HCT116 (cell line): ENCODE results near the gene THUMPD2. TPM values are rescaled to one million over a fixed set of nuclear protein-coding genes. Genes with fewer than 3 reads are reported as not detected.

Experiments
- ATAC-seq: fragments of 200-7000 bp; cut with Tn5 transposase; 2 replicates; pipeline ENCODE4 v1.9.1; 2020; ENCODE audit warnings: mild to moderate bottlenecking, moderate library complexity
- BruUV-seq: library from RNA; stranded (reverse); fragments of 400-500 nt; replicated peaks from 2 replicates; lab custom pipeline; 2021; lab: Mats Ljungman, UMichigan
- CTCF ChIA-PET: fragments of 300-600 bp; sonication (Branson Sonifier 250); formaldehyde crosslinking; loops from one replicate; lab custom pipeline; 2021; ENCODE audit warnings: antibody characterized with exemption; lab: Charles Lee
- POLR2A ChIA-PET: fragments of 300-600, 350-600 bp; sonication (Branson Sonifier 250); formaldehyde crosslinking; loops from one replicate; lab custom pipeline; 2021; ENCODE audit warnings: antibody characterized with exemption; lab: Charles Lee
- RAD21 ChIA-PET, 2 experiments: fragments of 300-600 bp; sonication (Branson Sonifier 250); formaldehyde crosslinking; loops; one replicate each; lab custom pipeline; 2023; ENCODE audit warnings: low total read pairs in 2 of 2; ENCODE audit not compliant: uncharacterized antibody in 2 of 2, unreplicated experiment in 2 of 2, low non-redundant PET in 1 of 2; lab: Charles Lee
- DNase-seq: peaks from one replicate; pipeline ENCODE4 v3.0.0-alpha.2; 2010; ENCODE audit warnings: low read depth, low spot score
- H2AFZ ChIP-seq: fragments of 200-600 bp; shearing (Covaris generic), sonication (generic); 2 replicates; pipeline ENCODE4 v1.6.1; 2017; ENCODE audit warnings: low read depth, mixed run types, mixed read lengths, antibody characterized with exemption, low read length; ENCODE audit not compliant: poor library complexity, severe bottlenecking
- H3K27ac ChIP-seq: 2 replicates; pipeline ENCODE4 v1.5.1; 2012; ENCODE audit warnings: low read depth, low read length
- H3K27me3 ChIP-seq: fragments of 200-600 bp; sonication (generic); 2 replicates; pipeline ENCODE4 v1.6.1; 2016; ENCODE audit warnings: mixed run types, low read length, mixed read lengths; ENCODE audit not compliant: insufficient read depth
- H3K36me3 ChIP-seq, 2 experiments: fragments of 200-500 bp in 1 of 2; fragments of 200-600 bp in 1 of 2; sonication (Bioruptor generic) in 1 of 2; sonication (generic) in 1 of 2; 2 replicates each; pipeline versions ENCODE4 v1.5.1 to v1.6.1; 2014 to 2016; ENCODE audit warnings: low read length in 2 of 2, inconsistent platforms in 1 of 2, mixed read lengths in 1 of 2, mixed run types in 1 of 2; ENCODE audit not compliant: insufficient read depth in 2 of 2, control insufficient read depth in 1 of 2
- H3K4me1 ChIP-seq, 2 experiments: fragments of 200-600 bp in 1 of 2; sonication (generic) in 1 of 2; 2 replicates each; pipeline versions ENCODE4 v1.5.1 to v1.6.1; 2012 to 2017; ENCODE audit warnings: low read length in 2 of 2, inconsistent platforms in 1 of 2, mild to moderate bottlenecking in 1 of 2, mixed read lengths in 1 of 2, mixed run types in 1 of 2, moderate library complexity in 1 of 2; ENCODE audit not compliant: insufficient read depth in 2 of 2, control insufficient read depth in 1 of 2
- H3K4me2 ChIP-seq: fragments of 200-600 bp; sonication (generic); 2 replicates; pipeline ENCODE4 v1.6.1; 2017; ENCODE audit warnings: mixed run types, low read length, mixed read lengths
- H3K4me3 ChIP-seq, 2 experiments: fragments of 200-600 bp in 1 of 2; sonication (generic) in 1 of 2; replicated peaks in 1 of 2; 2 replicates each; pipeline ENCODE4 v1.5.1; 2011 to 2016; ENCODE audit warnings: low read length in 2 of 2, control low read depth in 1 of 2, low read depth in 1 of 2, mild to moderate bottlenecking in 1 of 2, mixed read lengths in 1 of 2, mixed run types in 1 of 2
- H3K79me2 ChIP-seq: fragments of 200-600 bp; sonication (generic); 2 replicates; pipeline ENCODE4 v1.6.1; 2017; ENCODE audit warnings: mild to moderate bottlenecking, mixed run types, low read length, moderate library complexity, mixed read lengths; ENCODE audit not compliant: insufficient read depth
- H3K9ac ChIP-seq: fragments of 200-600 bp; sonication (generic); 2 replicates; pipeline ENCODE4 v1.6.1; 2016; ENCODE audit warnings: low read length, mixed read lengths
- H3K9me2 ChIP-seq: fragments of 200-600 bp; sonication (generic), shearing (Covaris generic); 2 replicates; pipeline ENCODE4 v1.6.1; 2017; ENCODE audit warnings: mixed run types, mild to moderate bottlenecking, moderate library complexity; ENCODE audit not compliant: insufficient read depth
- H3K9me3 ChIP-seq, 2 experiments: fragments of 200-500 bp in 1 of 2; fragments of 200-600 bp in 1 of 2; sonication (Bioruptor generic) in 1 of 2; sonication (generic) in 1 of 2; 2 replicates each; pipeline ENCODE4 v1.6.1; 2014 to 2017; ENCODE audit warnings: low read length in 2 of 2, mixed read lengths in 2 of 2, inconsistent platforms in 1 of 2, low read depth in 1 of 2, mild to moderate bottlenecking in 1 of 2, mixed run types in 1 of 2, moderate library complexity in 1 of 2; ENCODE audit not compliant: control insufficient read depth in 1 of 2, insufficient read depth in 1 of 2
- H4K20me1 ChIP-seq: fragments of 200-600 bp; sonication (generic), shearing (Covaris generic); 2 replicates; pipeline ENCODE4 v1.6.1; 2017; ENCODE audit warnings: mixed run types, mild to moderate bottlenecking, moderate library complexity; ENCODE audit not compliant: insufficient read depth
- EGR1 ChIP-seq: IDR thresholded peaks from 2 replicates; pipeline ENCODE4 v1.6.1; 2012; ENCODE audit warnings: low read depth
- ELF1 ChIP-seq: IDR thresholded peaks from 2 replicates; pipeline ENCODE4 v1.6.1; 2012; ENCODE audit warnings: low read depth, borderline replicate concordance
- EZH2 ChIP-seq: fragments of 200-600 bp; sonication (generic); IDR thresholded peaks from 2 replicates; pipeline ENCODE4 v1.6.1; 2017; ENCODE audit warnings: antibody characterized with exemption, mixed run types
- EZH2phosphoT487 ChIP-seq: fragments of 200-600 bp; IDR thresholded peaks from 2 replicates; pipeline ENCODE4 v1.6.1; 2018; ENCODE audit warnings: antibody characterized with exemption, borderline replicate concordance
- FOSL1 ChIP-seq: IDR thresholded peaks from 2 replicates; pipeline ENCODE4 v1.6.1; 2012; ENCODE audit warnings: low read depth
- RAD21 ChIP-seq: IDR thresholded peaks from 2 replicates; pipeline ENCODE4 v1.6.1; 2012; ENCODE audit warnings: low read depth, mild to moderate bottlenecking
- SIN3A ChIP-seq: IDR thresholded peaks from 2 replicates; pipeline ENCODE4 v1.6.1; 2012; ENCODE audit warnings: low read depth
- SP1 ChIP-seq: IDR thresholded peaks from 2 replicates; pipeline ENCODE4 v1.6.1; 2012; ENCODE audit warnings: low read depth
- TCF7L2 ChIP-seq: IDR thresholded peaks from 2 replicates; pipeline ENCODE4 v1.7.0; 2011; ENCODE audit warnings: borderline replicate concordance, inconsistent platforms; ENCODE audit not compliant: insufficient read depth, insufficient read length; ENCODE audit errors: extremely low read depth
- YY1 ChIP-seq: IDR thresholded peaks from 2 replicates; pipeline ENCODE4 v1.6.1; 2011; ENCODE audit warnings: low read length, low read depth, moderate library complexity, mild to moderate bottlenecking; ENCODE audit not compliant: insufficient replicate concordance; ENCODE audit errors: extremely low read depth
- intact Hi-C: fragments of 100-400 bp; cut with micrococcal nuclease; formaldehyde crosslinking; loops from 2 replicates; pipeline ENCODE4 v1.10.0; 2022
- total RNA-seq: library from RNA; stranded (reverse); gene quantifications from one replicate; pipeline ENCODE4 v1.2.1, GENCODE V29; 2021; ENCODE audit not compliant: unreplicated experiment
- TF ChIP-seq, protein P1 (sequence below): IDR thresholded peaks from 2 replicates; pipeline ENCODE4 v1.6.1; 2012; ENCODE audit warnings: low read depth
- TF ChIP-seq, protein P2 (sequence below): IDR thresholded peaks from 2 replicates; pipeline ENCODE4 v1.6.1; 2012

The THUMPD2 gene
- total RNA-seq, 1 experiment from 2014 or later, result 15.8 TPM

DNA sequence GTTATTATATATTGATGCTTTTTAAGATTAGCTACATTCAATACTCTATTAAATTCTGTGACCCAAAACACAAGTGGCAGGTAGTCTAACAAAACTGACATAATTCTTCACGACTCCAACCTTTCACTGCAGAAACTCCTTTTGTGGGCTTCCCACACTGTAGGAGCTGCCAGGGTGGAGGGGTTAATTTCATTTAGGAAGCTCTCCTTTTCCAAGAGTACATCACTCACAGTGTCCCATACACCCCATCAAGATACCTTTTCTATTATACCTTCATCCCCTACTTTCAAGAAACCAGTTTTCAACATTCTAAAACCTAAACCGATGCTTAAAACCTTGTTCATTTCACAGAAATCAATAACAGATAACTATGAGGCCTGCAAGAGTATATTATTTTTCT lies 825 bp downstream of the THUMPD2 start:
- peaks cover 2 to 16% of the 10 kb centered on the region in 2 experiments; a peak in 1 of 4 replicates for H3K36me3 ChIP-seq
- H3K9me2 ChIP-seq, result no peaks in the 10 kb centered on the region
- H4K20me1 ChIP-seq, result 0 out of 2 replicates have a peak, but pooled peaks cover 7% of the 10 kb centered on the region
- DNase-seq, result no peak
- H3K4me2 ChIP-seq, result peak overlapping the region; percentile 85
- TF ChIP-seq EZH2phosphoT487 (no peak), SP1 (no peak), RAD21 (no peak), YY1 (no peak), EGR1 (no peak)
- TF ChIP-seq, protein P1, sequence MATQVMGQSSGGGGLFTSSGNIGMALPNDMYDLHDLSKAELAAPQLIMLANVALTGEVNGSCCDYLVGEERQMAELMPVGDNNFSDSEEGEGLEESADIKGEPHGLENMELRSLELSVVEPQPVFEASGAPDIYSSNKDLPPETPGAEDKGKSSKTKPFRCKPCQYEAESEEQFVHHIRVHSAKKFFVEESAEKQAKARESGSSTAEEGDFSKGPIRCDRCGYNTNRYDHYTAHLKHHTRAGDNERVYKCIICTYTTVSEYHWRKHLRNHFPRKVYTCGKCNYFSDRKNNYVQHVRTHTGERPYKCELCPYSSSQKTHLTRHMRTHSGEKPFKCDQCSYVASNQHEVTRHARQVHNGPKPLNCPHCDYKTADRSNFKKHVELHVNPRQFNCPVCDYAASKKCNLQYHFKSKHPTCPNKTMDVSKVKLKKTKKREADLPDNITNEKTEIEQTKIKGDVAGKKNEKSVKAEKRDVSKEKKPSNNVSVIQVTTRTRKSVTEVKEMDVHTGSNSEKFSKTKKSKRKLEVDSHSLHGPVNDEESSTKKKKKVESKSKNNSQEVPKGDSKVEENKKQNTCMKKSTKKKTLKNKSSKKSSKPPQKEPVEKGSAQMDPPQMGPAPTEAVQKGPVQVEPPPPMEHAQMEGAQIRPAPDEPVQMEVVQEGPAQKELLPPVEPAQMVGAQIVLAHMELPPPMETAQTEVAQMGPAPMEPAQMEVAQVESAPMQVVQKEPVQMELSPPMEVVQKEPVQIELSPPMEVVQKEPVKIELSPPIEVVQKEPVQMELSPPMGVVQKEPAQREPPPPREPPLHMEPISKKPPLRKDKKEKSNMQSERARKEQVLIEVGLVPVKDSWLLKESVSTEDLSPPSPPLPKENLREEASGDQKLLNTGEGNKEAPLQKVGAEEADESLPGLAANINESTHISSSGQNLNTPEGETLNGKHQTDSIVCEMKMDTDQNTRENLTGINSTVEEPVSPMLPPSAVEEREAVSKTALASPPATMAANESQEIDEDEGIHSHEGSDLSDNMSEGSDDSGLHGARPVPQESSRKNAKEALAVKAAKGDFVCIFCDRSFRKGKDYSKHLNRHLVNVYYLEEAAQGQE, result no peak
- H2AFZ ChIP-seq, result no peak overlapping the region
- intact Hi-C loops, result no loop called here
- peak overlapping the region; percentile 90; the same call in 1 of the 2 replicates for H3K27ac ChIP-seq
- TSS peak; percentile 62 for BruUV-seq
- CTCF ChIA-PET, result no interaction called here
- no peak for ATAC-seq
- peak overlapping the region; percentile 75 to 76 for H3K4me3 ChIP-seq
- no peaks in the 10 kb centered on the region for H3K9me3 ChIP-seq
- RAD21 ChIA-PET, result no interaction called here
- peaks cover 10 to 23% of the 10 kb centered on the region in 2 experiments for H3K4me1 ChIP-seq
- POLR2A ChIA-PET, result no interaction called here
- H3K27me3 ChIP-seq, result no peaks in the 10 kb centered on the region
- peaks cover 58% of the 10 kb centered on the region for H3K79me2 ChIP-seq
- H3K9ac ChIP-seq, result peak overlapping the region; percentile 96

DNA sequence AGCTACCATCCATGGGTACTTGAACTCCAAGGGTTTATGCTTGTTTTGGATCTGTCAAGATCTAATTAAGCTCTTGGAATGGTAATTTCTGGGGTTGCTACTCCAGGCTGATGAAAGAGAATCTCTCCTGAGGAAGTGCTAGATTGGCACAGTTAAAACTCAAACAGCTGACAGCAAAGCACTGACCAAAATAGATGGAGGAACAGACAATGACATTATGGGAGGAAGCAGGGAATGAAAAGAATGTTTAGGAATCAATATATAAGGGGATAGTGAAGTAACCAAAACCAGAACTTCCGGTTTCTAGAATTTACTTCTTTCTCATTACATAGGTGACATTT lies 6.3 kb downstream of the THUMPD2 start:
- Histone ChIP-seq H3K9ac (no peak overlapping the region), H3K27ac (no peak overlapping the region), H3K9me2 (no peaks in the 10 kb centered on the region), H3K4me2 (no peak overlapping the region), H3K79me2 (peaks cover 97% of the 10 kb centered on the region), H3K9me3 (no peaks in the 10 kb centered on the region), H3K27me3 (no peaks in the 10 kb centered on the region), H3K36me3 (peaks cover 17 to 33% of the 10 kb centered on the region in 2 experiments), H3K4me1 (peaks cover under 1 to 5% of the 10 kb centered on the region in 2 experiments; a peak in 3 of 4 replicates), H4K20me1 (peaks cover 16% of the 10 kb centered on the region), H3K4me3 (no peak overlapping the region), H2AFZ (no peak overlapping the region)
- BruUV-seq, result no TSS peak
- CTCF ChIA-PET, result no interaction called here
- no peak for DNase-seq
- POLR2A ChIA-PET, result no interaction called here
- RAD21 ChIA-PET, result no interaction called here
- no peak for ATAC-seq
- intact Hi-C loops, result no loop called here
- TF ChIP-seq TCF7L2 (no peak), ELF1 (no peak), FOSL1 (no peak), SIN3A (no peak), YY1 (no peak), EZH2phosphoT487 (no peak), EZH2 (no peak), SP1 (no peak)
- TF ChIP-seq, protein P2, sequence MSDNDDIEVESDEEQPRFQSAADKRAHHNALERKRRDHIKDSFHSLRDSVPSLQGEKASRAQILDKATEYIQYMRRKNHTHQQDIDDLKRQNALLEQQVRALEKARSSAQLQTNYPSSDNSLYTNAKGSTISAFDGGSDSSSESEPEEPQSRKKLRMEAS, result no peak
- TF ChIP-seq, protein P1, result no peak
